Measurements from ENCODE around the gene KIZ.

The KIZ gene

GRCh38 chr20:21270806-21271205 lies 144.9 kb downstream of the KIZ start:
- Histone ChIP-seq H2AK5ac (ENCODE audit: low read depth, low read length) (no peak overlapping the region), H3K79me1 (ENCODE audit: low read depth, low read length) (no peaks in the 10 kb centered on the region)

GRCh38 chr20:21272279-21272678 lies 146.4 kb downstream of the KIZ start:
- no peak overlapping the region for H3K18ac ChIP-seq (ENCODE audit: low read length)

More at GRCh38 chr20:21270806-21271205, 144.9 kb downstream of the KIZ start:
- no peak overlapping the region for H3K4ac ChIP-seq (ENCODE audit: low read length)
- no peak overlapping the region for H2AFZ ChIP-seq (ENCODE audit: low read length)
- no CpG with 5 or more reads among the region's 8 CpGs for WGBS, 2 donors (ENCODE audit: extremely low coverage in 2 of 2, insufficient read length in 2 of 2, insufficient replicate concordance in 1 of 2)
- no peak overlapping the region for H2BK15ac ChIP-seq (ENCODE audit: low read length)
- H2BK120ac ChIP-seq (ENCODE audit: low read depth, low read length): no peak overlapping the region
- H4K8ac ChIP-seq (ENCODE audit: low read depth, low read length): no peak overlapping the region
- H2BK12ac ChIP-seq (ENCODE audit: low read length): no peak overlapping the region
- no peaks in the 10 kb centered on the region for H3K36me3 ChIP-seq (replicated peaks in 1 of 2; ENCODE audit: control insufficient read depth in 2 of 2, insufficient read depth in 2 of 2, low read length in 2 of 2)
- DNase-seq (ENCODE audit: low spot score): no peak
- H3K23ac ChIP-seq (ENCODE audit: low read depth, low read length, poor library complexity): no peak overlapping the region
- H4K91ac ChIP-seq (ENCODE audit: low read depth, low read length, poor library complexity): no peak overlapping the region
- no peak overlapping the region for H3K27ac ChIP-seq (replicated peaks; ENCODE audit: low read length)
- H3K4me3 ChIP-seq (ENCODE audit: low read length in 2 of 2): no peak overlapping the region
- peaks cover 0 to 3% of the 10 kb centered on the region in 2 donors for H3K9me3 ChIP-seq (replicated peaks in 1 of 2; ENCODE audit: control insufficient read depth in 2 of 2, insufficient read depth in 1 of 2, low read depth in 1 of 2, low read length in 2 of 2)
- H3K14ac ChIP-seq (ENCODE audit: low read length): no peak overlapping the region
- no peak overlapping the region for H3K9ac ChIP-seq (ENCODE audit: low read depth, low read length, poor library complexity)
- H2BK5ac ChIP-seq (ENCODE audit: low read length): no peak overlapping the region
- H3K18ac ChIP-seq (ENCODE audit: low read length): no peak overlapping the region
- H3K4me1 ChIP-seq (ENCODE audit: control insufficient read depth in 2 of 2, insufficient read depth in 1 of 2, low read depth in 1 of 2, low read length in 2 of 2): no peaks in the 10 kb centered on the region
- no peak overlapping the region for H3K4me2 ChIP-seq (ENCODE audit: insufficient read depth, low read length, poor library complexity, severe bottlenecking)
- peaks cover 0 to 14% (median 0%) of the 10 kb centered on the region in 3 experiments for H3K27me3 ChIP-seq (ENCODE audit: control insufficient read depth in 3 of 3, insufficient read depth in 3 of 3, low read depth in 1 of 3, low read length in 3 of 3)

GRCh38 chr20:21272679-21273078 lies 146.8 kb downstream of the KIZ start:
- H4K91ac ChIP-seq (ENCODE audit: low read depth, low read length, poor library complexity): no peak overlapping the region
- no peak overlapping the region for H2BK120ac ChIP-seq (ENCODE audit: low read depth, low read length)
- no peak overlapping the region for H2AK5ac ChIP-seq (ENCODE audit: low read depth, low read length)
- no peak overlapping the region for H3K18ac ChIP-seq (ENCODE audit: low read length)
- no peak overlapping the region for H2BK15ac ChIP-seq (ENCODE audit: low read length)
- H3K4ac ChIP-seq (ENCODE audit: low read length): no peak overlapping the region
- DNase-seq (ENCODE audit: low spot score): no peak
- no peaks in the 10 kb centered on the region for H3K36me3 ChIP-seq (replicated peaks in 1 of 2; ENCODE audit: control insufficient read depth in 2 of 2, insufficient read depth in 2 of 2, low read length in 2 of 2)
- no peak overlapping the region for H4K8ac ChIP-seq (ENCODE audit: low read depth, low read length)
- no peaks in the 10 kb centered on the region for H3K79me1 ChIP-seq (ENCODE audit: low read depth, low read length)
- H3K9me3 ChIP-seq (replicated peaks in 1 of 2; ENCODE audit: control insufficient read depth in 2 of 2, insufficient read depth in 1 of 2, low read depth in 1 of 2, low read length in 2 of 2): no peaks in the 10 kb centered on the region
- H3K27ac ChIP-seq (replicated peaks; ENCODE audit: low read length): no peak overlapping the region
- no peak overlapping the region for H3K4me2 ChIP-seq (ENCODE audit: insufficient read depth, low read length, poor library complexity, severe bottlenecking)
- H3K4me1 ChIP-seq (ENCODE audit: control insufficient read depth in 2 of 2, insufficient read depth in 1 of 2, low read depth in 1 of 2, low read length in 2 of 2): no peaks in the 10 kb centered on the region
- H3K14ac ChIP-seq (ENCODE audit: low read length): no peak overlapping the region
- no peak overlapping the region for H3K23ac ChIP-seq (ENCODE audit: low read depth, low read length, poor library complexity)
- H2AFZ ChIP-seq (ENCODE audit: low read length): no peak overlapping the region
- WGBS, 2 donors (ENCODE audit: extremely low coverage in 2 of 2, insufficient read length in 2 of 2, insufficient replicate concordance in 1 of 2): no CpG with 5 or more reads among the region's 3 CpGs
- H2BK5ac ChIP-seq (ENCODE audit: low read length): no peak overlapping the region
- H3K4me3 ChIP-seq (ENCODE audit: low read length in 2 of 2): no peak overlapping the region
- H3K27me3 ChIP-seq (ENCODE audit: control insufficient read depth in 3 of 3, insufficient read depth in 3 of 3, low read depth in 1 of 3, low read length in 3 of 3): peaks cover 0 to 12% (median 0%) of the 10 kb centered on the region in 3 experiments
- H2BK12ac ChIP-seq (ENCODE audit: low read length): no peak overlapping the region
- no peak overlapping the region for H3K9ac ChIP-seq (ENCODE audit: low read depth, low read length, poor library complexity)

More at GRCh38 chr20:21272279-21272678, 146.4 kb downstream of the KIZ start:
- no peaks in the 10 kb centered on the region for H3K9me3 ChIP-seq (replicated peaks in 1 of 2; ENCODE audit: control insufficient read depth in 2 of 2, insufficient read depth in 1 of 2, low read depth in 1 of 2, low read length in 2 of 2)
- no peak overlapping the region for H4K8ac ChIP-seq (ENCODE audit: low read depth, low read length)
- H2BK15ac ChIP-seq (ENCODE audit: low read length): no peak overlapping the region
- no peak overlapping the region for H2AK5ac ChIP-seq (ENCODE audit: low read depth, low read length)
- no peak overlapping the region for H2BK5ac ChIP-seq (ENCODE audit: low read length)
- H3K27me3 ChIP-seq (ENCODE audit: control insufficient read depth in 3 of 3, insufficient read depth in 3 of 3, low read depth in 1 of 3, low read length in 3 of 3): peaks cover 0 to 12% (median 0%) of the 10 kb centered on the region in 3 experiments
- H3K4me2 ChIP-seq (ENCODE audit: insufficient read depth, low read length, poor library complexity, severe bottlenecking): no peak overlapping the region
- H3K27ac ChIP-seq (replicated peaks; ENCODE audit: low read length): no peak overlapping the region
- no peak overlapping the region for H3K4ac ChIP-seq (ENCODE audit: low read length)
- no peak overlapping the region for H3K4me3 ChIP-seq (ENCODE audit: low read length in 2 of 2)
- H3K36me3 ChIP-seq (replicated peaks in 1 of 2; ENCODE audit: control insufficient read depth in 2 of 2, insufficient read depth in 2 of 2, low read length in 2 of 2): no peaks in the 10 kb centered on the region
- DNase-seq (ENCODE audit: low spot score): no peak
- no peaks in the 10 kb centered on the region for H3K4me1 ChIP-seq (ENCODE audit: control insufficient read depth in 2 of 2, insufficient read depth in 1 of 2, low read depth in 1 of 2, low read length in 2 of 2)
- no peak overlapping the region for H3K23ac ChIP-seq (ENCODE audit: low read depth, low read length, poor library complexity)
- H3K9ac ChIP-seq (ENCODE audit: low read depth, low read length, poor library complexity): no peak overlapping the region
- no peak overlapping the region for H3K14ac ChIP-seq (ENCODE audit: low read length)
- H4K91ac ChIP-seq (ENCODE audit: low read depth, low read length, poor library complexity): no peak overlapping the region
- no peak overlapping the region for H2BK120ac ChIP-seq (ENCODE audit: low read depth, low read length)
- no peak overlapping the region for H2AFZ ChIP-seq (ENCODE audit: low read length)
- no peaks in the 10 kb centered on the region for H3K79me1 ChIP-seq (ENCODE audit: low read depth, low read length)
- no peak overlapping the region for H2BK12ac ChIP-seq (ENCODE audit: low read length)

- Histone ChIP-seq H2AFZ (ENCODE audit: low read length) (no peak overlapping the region), H3K4me2 (ENCODE audit: insufficient read depth, low read length, poor library complexity, severe bottlenecking) (no peak overlapping the region), H4K8ac (ENCODE audit: low read depth, low read length) (no peak overlapping the region), H3K27ac (replicated peaks; ENCODE audit: low read length) (no peak overlapping the region), H3K4me3 (ENCODE audit: low read length in 2 of 2) (no peak overlapping the region), H2BK5ac (ENCODE audit: low read length) (no peak overlapping the region), H3K4ac (ENCODE audit: low read length) (no peak overlapping the region), H3K27me3 (ENCODE audit: control insufficient read depth in 3 of 3, insufficient read depth in 3 of 3, low read depth in 1 of 3, low read length in 3 of 3) (peaks cover 0 to 11% (median 0%) of the 10 kb centered on the region in 3 experiments), H3K23ac (ENCODE audit: low read depth, low read length, poor library complexity) (no peak overlapping the region), H2AK5ac (ENCODE audit: low read depth, low read length) (no peak overlapping the region), H3K9ac (ENCODE audit: low read depth, low read length, poor library complexity) (no peak overlapping the region), H2BK15ac (ENCODE audit: low read length) (no peak overlapping the region), H4K91ac (ENCODE audit: low read depth, low read length, poor library complexity) (no peak overlapping the region), H2BK12ac (ENCODE audit: low read length) (no peak overlapping the region), H2BK120ac (ENCODE audit: low read depth, low read length) (no peak overlapping the region), H3K9me3 (replicated peaks in 1 of 2; ENCODE audit: control insufficient read depth in 2 of 2, insufficient read depth in 1 of 2, low read depth in 1 of 2, low read length in 2 of 2) (no peaks in the 10 kb centered on the region), H3K18ac (ENCODE audit: low read length) (no peak overlapping the region), H3K14ac (ENCODE audit: low read length) (no peak overlapping the region), H3K79me1 (ENCODE audit: low read depth, low read length) (no peaks in the 10 kb centered on the region), H3K36me3 (replicated peaks in 1 of 2; ENCODE audit: control insufficient read depth in 2 of 2, insufficient read depth in 2 of 2, low read length in 2 of 2) (no peaks in the 10 kb centered on the region), H3K4me1 (ENCODE audit: control insufficient read depth in 2 of 2, insufficient read depth in 1 of 2, low read depth in 1 of 2, low read length in 2 of 2) (no peaks in the 10 kb centered on the region)
- DNase-seq (ENCODE audit: low spot score): no peak
- no CpG with 5 or more reads among the region's 8 CpGs for WGBS, 2 donors (ENCODE audit: extremely low coverage in 2 of 2, insufficient read length in 2 of 2, insufficient replicate concordance in 1 of 2)
Observed at GRCh38 chr20:21273755-21274386, 148.0 kb downstream of the KIZ start.
